Measurements from ENCODE around the gene MAP7D3. TPM values are rescaled to one million over a fixed set of nuclear protein-coding genes. Genes with fewer than 3 reads are reported as not detected.

Gene MAP7D3
- total and polyA plus RNA-seq, 9 of the 15 experiments (the other 6 are each of a cell fraction or from before 2014, with no cell fraction given): 9.4 to 27.7 (median 14.0) TPM

GRCh38 chrX:136206916-136207315, 44.3 kb downstream of the MAP7D3 start:
- Histone ChIP-seq H3K27ac (ENCODE audit: extremely low read depth, low read depth, low read length) (no peak overlapping the region), H3K36me3 (ENCODE audit: control insufficient read depth, insufficient read depth, low read length) (no peaks in the 10 kb centered on the region), H3K9me3 (replicated peaks; ENCODE audit: control insufficient read depth, insufficient read depth, low read depth, low read length) (no peaks in the 10 kb centered on the region), H3K4me2 (ENCODE audit: insufficient read depth, low read length) (no peak overlapping the region), H3K9ac (ENCODE audit: insufficient read depth in 1 of 2, low read depth in 2 of 2, low read length in 2 of 2) (no peak overlapping the region), H3K4me3 (no peak overlapping the region), H3K27me3 (ENCODE audit: control insufficient read depth in 2 of 2, insufficient read depth in 2 of 2, low read length in 2 of 2) (peaks cover 2 to 23% of the 10 kb centered on the region in 2 experiments), H4K20me1 (replicated peaks; ENCODE audit: control insufficient read depth, insufficient read depth, low read length) (no peaks in the 10 kb centered on the region), H3K79me2 (ENCODE audit: control insufficient read depth, insufficient read depth, low read length) (no peaks in the 10 kb centered on the region), H3K4me1 (replicated peaks in 1 of 2; ENCODE audit: control insufficient read depth in 2 of 2, insufficient read depth in 2 of 2, low read length in 2 of 2) (peaks cover 0 to 3% of the 10 kb centered on the region in 2 experiments; a peak in 2 of 5 replicates), H2AFZ (ENCODE audit: low read depth, low read length) (no peak overlapping the region), H3K9me1 (ENCODE audit: control insufficient read depth, insufficient read depth, low read length) (no peaks in the 10 kb centered on the region)
- WGBS (ENCODE audit: insufficient coverage, low coverage, missing lambda C conversion rate): 0% methylated on average over 2 of the region's 6 CpGs
- in situ Hi-C loops (cut with MboI): no loop called here
- BruUV-seq (replicated peaks): no TSS peak
- CTCF ChIA-PET (ENCODE audit: low intra/inter-chr PET ratio): no interaction called here
- intact Hi-C loops (cut with micrococcal nuclease): loop anchor here (5.0 kb wide), 1 partner anchor 180 kb away; no protein-coding TSS in a partner anchor
- DNase-seq (ENCODE audit: extremely low read depth in 1 of 4, low spot score in 3 of 4): no peak
- POLR2A ChIA-PET: interaction anchor here (1.1 kb wide), 1 partner anchor 8 kb away, joined by 5 read pairs; no protein-coding TSS in a partner anchor
- ATAC-seq: no peak
- FAIRE-seq: no peak
- TF ChIP-seq TBL1XR1 (IDR thresholded peaks at IDR 0.05; ENCODE audit: low read length in 2 of 2) (no peak), PRMT5 (CRISPR knock-in tag; IDR thresholded peaks at IDR 0.05) (no peak), PHF21A (IDR thresholded peaks at IDR 0.05; ENCODE audit: borderline replicate concordance, low read depth) (no peak), NBN (IDR thresholded peaks at IDR 0.05; ENCODE audit: low read depth) (no peak), BCOR (IDR thresholded peaks at IDR 0.05) (no peak), ZBTB2 (IDR thresholded peaks at IDR 0.05) (no peak), BRD4 (IDR thresholded peaks at IDR 0.05) (no peak), ZMIZ1 (IDR thresholded peaks at IDR 0.05; ENCODE audit: low read depth in 2 of 2, low read length in 2 of 2) (no peak), ZBTB40 (IDR thresholded peaks at IDR 0.05) (no peak), ZBTB40 (CRISPR knock-in tag; IDR thresholded peaks at IDR 0.05) (no peak)
